ENCODE data around the gene CCDC122.

- TF ChIP-seq CTCF (IDR thresholded peaks at IDR 0.05) (no peak), POLR2A (IDR thresholded peaks at IDR 0.05) (no peak)
These were observed 87.3 kb downstream of the CCDC122 start for GRCh38 chr13:43792076-43792881.

All from lower leg skin (tissue), 3 donors.